ENCODE measurements around the gene MIB1.
"Not testable (repeated sequence)": the region's sequence is repeated elsewhere in the genome, so short reads cannot be mapped to it uniquely, and the experiment has no call there.

The MIB1 gene

GRCh38 chr18:21777814-21778213 lies 37.2 kb downstream of the MIB1 start:
- TF ChIP-seq CTCF (IDR thresholded peaks at IDR 0.05; ENCODE audit: low read depth, low read length) = no peak
- no peak overlapping the region for H3K4me3 ChIP-seq (replicated peaks in 1 of 2; ENCODE audit: low read depth in 2 of 2, low read length in 2 of 2)
- no peak for DNase-seq (ENCODE audit: low read depth in 2 of 2)

GRCh38 chr18:21786526-21786925 lies 45.9 kb downstream of the MIB1 start:
- DNase-seq (ENCODE audit: low read depth in 2 of 2) = no peak
- H3K4me3 ChIP-seq (replicated peaks in 1 of 2; ENCODE audit: low read depth in 2 of 2, low read length in 2 of 2) = no peak overlapping the region
- TF ChIP-seq CTCF (IDR thresholded peaks at IDR 0.05; ENCODE audit: low read depth, low read length) = no peak

DNA sequence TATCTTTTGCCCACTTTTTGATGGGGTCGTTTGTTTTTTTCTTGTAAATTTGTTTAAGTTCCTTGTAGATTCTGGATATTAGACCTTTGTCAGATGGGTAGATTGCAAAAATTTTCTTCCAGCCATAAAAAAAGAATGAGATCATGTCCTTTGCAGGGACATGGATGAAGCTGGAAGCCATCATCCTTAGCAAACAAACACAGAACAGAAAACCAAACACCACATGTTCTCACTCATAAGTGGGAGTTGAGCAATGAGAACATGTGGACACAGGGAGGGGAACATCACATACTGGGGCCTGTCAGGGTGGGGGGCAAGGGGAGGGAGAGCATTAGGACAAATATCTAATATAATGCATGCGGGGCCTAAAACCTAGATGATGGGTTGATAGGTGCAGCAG lies 55.5 kb downstream of the MIB1 start:
- not testable (repeated sequence) for H3K4me3 ChIP-seq (replicated peaks in 1 of 2; ENCODE audit: low read depth in 2 of 2, low read length in 2 of 2); DNase-seq (ENCODE audit: low read depth in 2 of 2)

DNA sequence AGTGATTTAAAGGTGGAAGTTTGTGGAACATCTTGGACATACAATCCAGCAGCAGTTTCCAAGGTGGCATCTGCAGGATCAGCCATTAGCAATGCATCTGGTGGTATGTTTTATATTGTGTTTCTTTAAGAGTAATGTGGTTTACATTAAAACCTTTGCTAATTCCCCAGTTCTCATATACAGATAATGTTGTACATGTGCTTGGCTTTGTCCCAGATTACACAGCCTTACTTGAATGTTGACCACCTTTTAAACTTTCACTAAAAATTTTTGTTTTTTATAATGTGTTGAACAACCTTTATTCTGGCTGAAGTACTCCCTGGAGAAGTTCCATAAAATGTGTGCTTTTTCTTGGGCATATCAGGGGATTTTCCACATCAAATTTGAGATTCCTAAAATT lies 57.5 kb downstream of the MIB1 start:
- no peak overlapping the region for H3K4me3 ChIP-seq (replicated peaks in 1 of 2; ENCODE audit: low read depth in 2 of 2, low read length in 2 of 2)
- no peak for DNase-seq (ENCODE audit: low read depth in 2 of 2)
- TF ChIP-seq CTCF (IDR thresholded peaks at IDR 0.05; ENCODE audit: low read depth, low read length) = no peak

GRCh38 chr18:21799721-21800120 lies 59.1 kb downstream of the MIB1 start:
- no peak for DNase-seq (ENCODE audit: low read depth in 2 of 2)
- no peak overlapping the region for H3K4me3 ChIP-seq (replicated peaks in 1 of 2; ENCODE audit: low read depth in 2 of 2, low read length in 2 of 2)
- no peak for TF ChIP-seq CTCF (IDR thresholded peaks at IDR 0.05; ENCODE audit: low read depth, low read length)

DNA sequence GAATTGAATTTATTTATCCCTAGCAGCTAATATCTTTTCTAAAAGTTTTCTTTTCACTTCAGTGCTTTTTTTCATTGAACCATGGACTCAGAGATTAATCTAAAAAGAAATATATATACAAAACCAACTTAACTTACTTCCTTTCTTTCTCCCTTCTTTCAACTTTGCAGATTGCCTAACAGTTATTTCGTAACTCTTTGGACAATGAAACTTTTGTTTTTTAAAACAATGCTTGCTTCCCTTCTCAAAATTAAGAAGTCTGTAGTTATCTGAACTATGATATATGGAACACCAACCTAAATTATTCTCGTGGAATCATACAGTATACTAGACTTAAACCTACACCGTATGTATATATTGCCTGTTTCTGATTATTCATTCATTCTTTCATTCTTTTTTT lies 62.9 kb downstream of the MIB1 start:
- no peak overlapping the region for H3K4me3 ChIP-seq (replicated peaks in 1 of 2; ENCODE audit: low read depth in 2 of 2, low read length in 2 of 2)
- DNase-seq (ENCODE audit: low read depth in 2 of 2) = peak; percentile 61 to 63
- TF ChIP-seq CTCF (IDR thresholded peaks at IDR 0.05; ENCODE audit: low read depth, low read length) = no peak

- H3K4me3 ChIP-seq (replicated peaks in 1 of 2; ENCODE audit: low read depth in 2 of 2, low read length in 2 of 2) = no peak overlapping the region
- DNase-seq (ENCODE audit: low read depth in 2 of 2) = no peak
- no peak for TF ChIP-seq CTCF (IDR thresholded peaks at IDR 0.05; ENCODE audit: low read depth, low read length)
These were observed 65.3 kb downstream of the MIB1 start for GRCh38 chr18:21805771-21806366.

Data from cardiac fibroblast (primary cell).